ENCODE data around the gene AMER2. TPM values are rescaled to one million over a fixed set of nuclear protein-coding genes. Genes with fewer than 3 reads are reported as not detected.

AMER2 gene
- total and polyA plus RNA-seq, 11 donors: not detected

GRCh38 chr13:25143706-25144105 is 28.4 kb downstream of the AMER2 start:
- intact Hi-C loops (cut with DNase I): no loop called here
- 76 to 82% (median 80%) methylated on average over 7 of the region's 7 CpGs for WGBS, 4 donors
- Histone ChIP-seq H3K27ac (no peak overlapping the region), H3K9me3 (no peaks in the 10 kb centered on the region), H3K4me1 (no peaks in the 10 kb centered on the region), H3K36me3 (no peaks in the 10 kb centered on the region), H3K27me3 (peaks cover 0 to 20% (median 2%) of the 10 kb centered on the region in 9 donors), H3K4me3 (no peak overlapping the region)
- TF ChIP-seq, protein P1, sequence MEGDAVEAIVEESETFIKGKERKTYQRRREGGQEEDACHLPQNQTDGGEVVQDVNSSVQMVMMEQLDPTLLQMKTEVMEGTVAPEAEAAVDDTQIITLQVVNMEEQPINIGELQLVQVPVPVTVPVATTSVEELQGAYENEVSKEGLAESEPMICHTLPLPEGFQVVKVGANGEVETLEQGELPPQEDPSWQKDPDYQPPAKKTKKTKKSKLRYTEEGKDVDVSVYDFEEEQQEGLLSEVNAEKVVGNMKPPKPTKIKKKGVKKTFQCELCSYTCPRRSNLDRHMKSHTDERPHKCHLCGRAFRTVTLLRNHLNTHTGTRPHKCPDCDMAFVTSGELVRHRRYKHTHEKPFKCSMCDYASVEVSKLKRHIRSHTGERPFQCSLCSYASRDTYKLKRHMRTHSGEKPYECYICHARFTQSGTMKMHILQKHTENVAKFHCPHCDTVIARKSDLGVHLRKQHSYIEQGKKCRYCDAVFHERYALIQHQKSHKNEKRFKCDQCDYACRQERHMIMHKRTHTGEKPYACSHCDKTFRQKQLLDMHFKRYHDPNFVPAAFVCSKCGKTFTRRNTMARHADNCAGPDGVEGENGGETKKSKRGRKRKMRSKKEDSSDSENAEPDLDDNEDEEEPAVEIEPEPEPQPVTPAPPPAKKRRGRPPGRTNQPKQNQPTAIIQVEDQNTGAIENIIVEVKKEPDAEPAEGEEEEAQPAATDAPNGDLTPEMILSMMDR (IDR thresholded peaks at IDR 0.05): no peak
- no peak for TF ChIP-seq POLR2A (IDR thresholded peaks at IDR 0.05)
- ATAC-seq (no peak), DNase-seq (no peak)

DNA sequence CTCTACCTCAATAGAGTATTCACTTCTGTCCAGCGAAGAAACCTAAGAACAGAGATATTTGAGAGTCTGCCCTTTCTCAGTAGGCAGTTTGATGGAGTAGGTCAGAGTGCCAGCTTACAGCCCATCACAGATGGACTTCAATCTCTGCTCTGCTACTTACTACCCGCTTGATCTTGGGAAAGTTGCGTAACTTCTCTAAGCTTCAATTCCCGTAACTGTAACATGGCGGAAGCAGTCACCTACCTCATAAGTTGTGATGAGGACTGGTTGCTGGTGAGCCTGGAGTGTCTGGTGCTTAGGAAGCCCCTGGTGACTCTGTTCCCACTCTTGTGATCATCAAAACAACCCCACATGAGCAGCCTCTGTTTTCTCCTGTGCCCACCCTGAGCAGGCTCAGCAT is 31.0 kb downstream of the AMER2 start:
- Histone ChIP-seq H3K4me1 (no peaks in the 10 kb centered on the region), H3K36me3 (no peaks in the 10 kb centered on the region), H3K27ac (no peak overlapping the region), H3K27me3 (peaks cover 0 to 41% (median 4%) of the 10 kb centered on the region in 9 donors), H3K9me3 (no peaks in the 10 kb centered on the region), H3K4me3 (no peak overlapping the region)
- WGBS, 4 donors: 78 to 87% (median 84%) methylated on average over 5 of the region's 5 CpGs
- ATAC-seq (no peak), DNase-seq (no peak)
- TF ChIP-seq, protein P1 (IDR thresholded peaks at IDR 0.05): no peak
- no peak for TF ChIP-seq POLR2A (IDR thresholded peaks at IDR 0.05)
- intact Hi-C loops (cut with DNase I): no loop called here

GRCh38 chr13:25137788-25138115 is 34.3 kb downstream of the AMER2 start:
- 52 to 74% (median 65%) methylated on average over 3 of the region's 3 CpGs for WGBS, 4 donors

GRCh38 chr13:25136880-25137787 is 35.0 kb downstream of the AMER2 start:
- 12 to 16% (median 12%) methylated on average over 15 of the region's 15 CpGs for WGBS, 4 donors
- Histone ChIP-seq H3K4me3 (no peak overlapping the region), H3K36me3 (no peaks in the 10 kb centered on the region), H3K27me3 (peaks cover 0 to 41% (median 6%) of the 10 kb centered on the region in 9 donors), H3K9me3 (peaks cover 0 to 13% (median 0%) of the 10 kb centered on the region in 12 donors), H3K27ac (no peak overlapping the region), H3K4me1 (no peaks in the 10 kb centered on the region)
- intact Hi-C loops (cut with DNase I): no loop called here
- DNase-seq (no peak), ATAC-seq (no peak)
- no peak for TF ChIP-seq POLR2A (IDR thresholded peaks at IDR 0.05)
- TF ChIP-seq, protein P1 (IDR thresholded peaks at IDR 0.05): no peak

More at GRCh38 chr13:25137788-25138115, 34.3 kb downstream of the AMER2 start:
- Histone ChIP-seq H3K27me3 (peaks cover 0 to 43% (median 10%) of the 10 kb centered on the region in 9 donors), H3K9me3 (peaks cover 0 to 13% (median 0%) of the 10 kb centered on the region in 12 donors), H3K4me1 (no peaks in the 10 kb centered on the region), H3K27ac (no peak overlapping the region), H3K4me3 (no peak overlapping the region), H3K36me3 (no peaks in the 10 kb centered on the region)
- ATAC-seq (no peak), DNase-seq (no peak)
- intact Hi-C loops (cut with DNase I): no loop called here
- no peak for TF ChIP-seq POLR2A (IDR thresholded peaks at IDR 0.05)
- TF ChIP-seq, protein P1 (IDR thresholded peaks at IDR 0.05): no peak

All from heart left ventricle (tissue), 16 donors.